Right lung (tissue), 5 donors: ENCODE results near the gene SORCS2. TPM values are rescaled to one million over a fixed set of nuclear protein-coding genes. Genes with fewer than 3 reads are reported as not detected.

ENCODE experiments used
- DNase-seq, 2 donors: peaks; one replicate each; pipeline ENCODE4 v3.0.0-alpha.2; 2013
- polyA plus RNA-seq, 5 donors: library from polyadenylated mRNA; unstranded; fragments of 120-200 nt; gene quantifications; one replicate each; pipeline versions ENCODE4 v1.2.1 to v1.2.3, GENCODE V29; 2013; ENCODE audit warnings: inconsistent platforms in 1 of 5, low replicate concordance in 1 of 5; ENCODE audit not compliant: insufficient read length in 5 of 5, insufficient read depth in 1 of 5

The SORCS2 gene
- polyA plus RNA-seq, 5 donors, result 4.8 to 8.6 (median 5.8) TPM

DNA sequence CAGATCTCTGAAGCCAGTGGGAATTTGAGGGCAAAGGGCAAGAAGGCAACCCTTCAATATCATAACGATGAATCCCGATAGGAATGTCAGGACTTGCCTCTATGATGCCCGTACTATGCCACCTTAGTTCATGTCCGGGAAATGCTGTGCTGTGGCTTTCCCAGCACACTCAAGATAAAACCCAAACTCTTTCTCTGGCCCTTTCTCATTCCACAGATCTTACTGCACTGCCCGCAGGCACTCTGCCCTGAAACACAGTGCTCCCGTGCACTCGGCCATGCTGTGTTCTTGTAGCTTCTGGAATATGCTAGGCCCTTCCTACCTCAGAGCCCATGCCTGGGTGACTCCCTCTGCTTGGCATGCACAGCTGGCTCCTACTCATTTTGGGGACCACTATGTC lies 26.3 kb downstream of the SORCS2 start:
- no peak for DNase-seq

DNA sequence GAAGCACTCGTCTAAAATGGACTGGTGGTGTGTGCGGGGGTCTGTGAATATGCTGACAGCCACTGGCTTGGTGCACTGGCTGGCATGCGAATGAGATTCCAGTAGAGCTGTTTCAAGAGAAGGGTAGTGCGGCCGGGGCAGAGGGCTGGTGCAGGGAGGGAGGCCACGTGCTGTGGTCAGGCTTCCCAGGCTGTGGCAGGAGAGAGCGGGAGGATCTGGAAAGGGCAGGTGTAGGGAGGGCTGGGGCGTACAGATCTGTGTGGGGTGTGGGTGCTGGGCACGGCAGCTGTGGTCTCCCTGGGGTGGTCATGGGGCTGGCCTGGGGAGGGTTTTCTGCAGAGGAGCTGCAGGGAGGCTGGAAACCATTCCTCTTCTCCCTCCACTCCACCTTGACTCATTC lies 30.2 kb downstream of the SORCS2 start:
- no peak for DNase-seq

DNA sequence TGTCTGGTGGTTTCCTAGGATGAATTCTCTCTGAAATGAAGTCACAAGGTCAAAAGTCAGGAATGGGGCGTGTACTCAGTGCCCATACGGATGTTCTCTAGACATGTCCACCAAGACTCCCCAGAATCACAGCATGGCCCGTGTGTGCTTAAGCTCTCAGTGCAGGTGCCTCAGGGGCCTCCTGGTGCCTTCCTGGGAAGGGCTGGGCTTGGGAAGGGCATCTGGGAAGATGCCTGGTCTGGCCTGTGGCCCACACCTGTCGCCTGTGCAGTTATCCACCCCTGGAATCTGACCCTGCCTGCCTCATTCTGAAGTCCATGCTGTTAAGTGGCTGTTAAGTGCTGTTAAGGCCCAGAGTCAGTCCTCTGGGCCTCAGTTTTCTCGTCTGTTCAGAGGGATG lies 31.2 kb downstream of the SORCS2 start:
- no peak for DNase-seq

DNA sequence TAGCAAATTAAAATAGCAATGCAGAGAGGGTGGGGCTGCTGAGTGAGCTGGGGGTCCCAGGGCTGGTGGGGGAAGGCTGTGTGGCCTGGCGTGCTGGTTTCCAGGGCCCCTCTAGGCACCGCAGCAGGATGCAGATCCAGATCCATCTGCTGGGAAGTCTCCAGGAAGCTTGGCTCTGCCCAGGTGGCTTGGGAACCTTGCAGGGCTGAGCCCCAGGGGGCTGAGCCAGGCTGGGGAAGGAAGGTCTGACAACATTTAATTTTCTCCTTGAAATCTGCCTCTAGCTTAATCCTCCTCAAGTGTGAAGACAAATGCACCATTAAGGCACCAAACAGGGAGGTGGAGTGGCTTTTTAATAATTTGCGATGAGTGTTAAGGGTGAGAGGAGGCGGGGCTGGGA lies 31.7 kb downstream of the SORCS2 start:
- no peak for DNase-seq

DNA sequence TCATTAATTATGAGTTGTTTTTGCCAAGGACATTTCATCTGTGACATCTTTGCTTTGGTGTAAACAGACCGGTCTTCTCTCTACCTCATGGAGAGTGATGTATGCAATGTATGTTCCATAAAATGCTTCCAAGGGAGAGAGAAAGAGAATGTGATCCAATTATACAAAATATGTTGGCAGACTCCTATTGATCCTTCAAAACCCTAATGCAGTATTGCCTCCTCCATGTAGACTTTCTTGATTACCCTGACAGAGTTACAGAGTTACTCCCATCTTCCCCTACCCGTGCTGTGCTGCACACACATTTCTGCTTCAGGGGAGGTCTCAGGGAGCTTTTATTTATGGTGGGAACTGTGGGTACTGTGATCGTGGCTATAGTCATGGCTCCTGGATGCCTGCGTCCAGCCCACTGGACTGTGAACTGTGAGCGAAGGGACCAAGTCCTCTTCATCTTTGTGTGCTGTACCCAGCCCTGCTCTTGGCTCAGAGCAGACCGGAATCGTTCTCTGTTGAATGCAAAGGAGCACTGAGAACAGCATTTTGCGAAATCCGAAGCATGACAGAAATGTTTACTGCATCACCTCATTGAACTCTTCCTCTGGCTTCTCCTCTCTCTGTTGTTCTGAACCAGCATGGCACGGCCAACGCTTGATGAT lies 32.7 kb downstream of the SORCS2 start:
- DNase-seq, result no peak

DNA sequence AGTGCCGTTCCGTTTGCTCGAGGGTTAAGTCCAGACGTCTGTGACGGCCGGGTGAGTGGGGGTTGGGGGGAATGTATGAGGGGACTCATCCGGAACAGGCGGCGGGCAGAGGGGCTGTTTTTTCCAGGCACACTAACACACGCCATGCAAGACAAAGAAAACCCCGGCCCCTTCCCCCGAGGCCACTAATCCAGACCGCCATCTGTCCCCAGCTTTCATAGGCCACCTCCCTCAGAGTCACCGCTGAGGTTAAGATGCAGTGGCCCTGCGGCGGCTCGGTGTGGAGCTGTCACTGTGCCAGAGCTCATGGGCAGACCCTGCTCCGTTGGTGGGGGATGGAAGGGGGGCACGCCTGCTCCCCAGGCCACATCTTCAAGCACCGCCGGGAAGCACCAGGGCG lies 34.1 kb downstream of the SORCS2 start:
- DNase-seq, result no peak

DNA sequence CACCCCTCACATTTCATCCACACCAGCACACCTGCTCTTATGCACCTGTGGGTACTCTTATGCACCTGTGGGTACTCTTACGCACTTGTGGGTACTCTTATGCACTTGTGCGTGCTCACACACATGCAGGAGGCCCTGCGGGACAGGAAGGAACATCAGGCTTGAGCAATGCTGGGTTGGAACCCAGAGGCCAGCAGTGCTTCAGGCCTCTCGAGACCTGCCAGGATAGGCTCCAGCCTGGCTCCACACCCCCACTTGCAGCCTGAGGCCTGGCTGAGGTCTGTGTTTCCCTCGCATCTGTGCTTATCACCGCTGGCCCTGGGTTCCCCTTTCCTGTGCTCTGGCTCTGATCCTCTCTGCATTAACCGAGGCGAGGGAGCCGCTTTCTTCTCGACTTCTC lies 34.7 kb downstream of the SORCS2 start:
- DNase-seq, result no peak

DNA sequence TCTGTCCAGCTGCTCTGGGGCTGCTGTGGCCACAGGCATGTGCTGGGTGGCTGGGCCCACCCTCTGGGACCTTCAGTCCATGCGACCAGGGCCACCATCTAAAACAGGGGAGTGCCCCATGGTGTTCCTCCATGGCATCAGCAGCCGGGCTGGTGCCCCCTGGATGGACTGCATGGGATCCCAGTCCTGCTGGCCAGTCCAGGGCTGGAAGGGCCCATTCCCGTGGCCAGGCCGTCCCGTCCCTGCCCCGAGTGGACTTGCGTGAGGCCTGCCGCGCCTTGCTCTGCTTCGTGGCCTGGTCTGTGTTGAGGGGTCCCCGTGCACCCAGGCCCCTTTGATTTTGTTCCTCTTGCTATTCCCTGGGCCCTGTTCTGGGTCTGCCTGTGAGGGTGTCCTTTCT lies 36.4 kb downstream of the SORCS2 start:
- DNase-seq, result no peak

DNA sequence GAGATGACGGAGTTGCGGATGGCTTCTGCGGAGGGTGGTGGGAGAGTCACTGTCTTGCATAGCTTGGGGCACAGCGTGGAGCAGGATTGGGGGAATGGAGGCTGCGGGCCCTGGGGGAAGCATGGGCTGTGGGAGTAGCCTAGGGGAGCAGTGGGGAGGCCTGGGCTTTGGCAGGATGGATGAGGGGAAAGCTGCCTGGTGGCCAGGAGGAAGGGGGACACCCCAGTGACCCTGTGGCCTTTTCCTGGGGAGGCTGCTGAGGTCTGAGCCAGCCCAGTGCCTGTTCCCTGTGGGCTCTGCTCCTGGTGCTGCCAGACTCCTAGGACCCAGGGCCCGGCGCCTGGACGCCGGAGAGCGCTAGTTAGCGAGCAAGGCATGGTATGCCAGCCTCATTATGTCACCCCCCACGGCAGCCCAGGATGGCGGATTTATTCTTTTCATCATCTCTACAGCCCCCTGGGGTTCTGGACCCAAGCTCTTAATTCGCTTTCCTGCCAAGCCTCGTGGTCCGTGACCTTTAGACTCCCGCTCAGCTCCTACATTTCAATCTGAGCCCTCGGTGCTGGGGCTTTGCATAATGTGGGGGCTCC lies 39.8 kb downstream of the SORCS2 start:
- no peak for DNase-seq

DNA sequence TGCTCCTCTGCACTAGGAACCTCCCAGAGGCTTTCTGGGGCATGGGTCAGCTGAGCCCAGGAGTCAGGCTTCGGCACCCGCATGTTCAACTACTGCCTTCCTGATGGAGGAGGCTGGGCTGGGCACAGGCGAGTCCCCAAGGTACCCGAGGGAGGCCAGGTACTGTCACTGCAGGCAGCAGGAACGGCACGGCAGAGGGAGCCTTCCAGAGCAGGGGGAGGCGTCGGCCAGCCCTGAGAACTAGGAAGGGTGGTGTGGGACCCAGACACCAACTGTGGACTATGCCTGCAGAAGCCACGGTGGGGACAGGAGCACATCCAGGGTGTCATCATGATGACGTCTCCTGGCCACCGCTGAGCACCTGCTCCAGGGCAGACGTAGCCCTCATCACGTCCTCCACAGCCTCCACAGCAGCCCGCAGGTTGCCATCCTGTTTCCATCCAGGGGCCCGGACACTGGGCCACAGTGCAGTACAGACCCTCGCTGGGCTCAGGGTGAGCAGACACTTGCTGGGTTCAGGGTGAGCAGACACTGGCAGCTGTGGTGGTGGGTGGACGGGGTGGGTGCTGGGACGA lies 40.8 kb downstream of the SORCS2 start:
- no peak for DNase-seq

DNA sequence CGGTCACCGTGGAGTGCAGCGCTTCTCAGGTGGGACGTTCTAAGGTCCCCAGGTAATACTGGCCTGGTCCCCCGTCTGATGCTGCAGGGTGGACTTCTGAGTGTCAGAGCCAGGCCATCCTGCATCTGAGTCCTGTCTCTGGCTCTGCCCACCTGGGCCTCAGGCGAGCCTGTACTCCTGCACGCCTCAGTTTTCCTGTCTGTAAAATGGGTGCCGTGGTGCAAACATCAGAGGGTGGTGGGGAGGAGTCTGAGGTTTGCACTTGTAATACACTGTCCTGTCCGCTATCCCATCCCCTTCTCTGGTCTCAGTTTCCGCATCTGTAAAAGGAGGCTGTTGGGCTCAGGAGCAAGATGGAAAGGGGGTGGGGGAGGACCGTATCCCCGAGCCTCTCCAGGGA lies 41.3 kb downstream of the SORCS2 start:
- no peak for DNase-seq

DNA sequence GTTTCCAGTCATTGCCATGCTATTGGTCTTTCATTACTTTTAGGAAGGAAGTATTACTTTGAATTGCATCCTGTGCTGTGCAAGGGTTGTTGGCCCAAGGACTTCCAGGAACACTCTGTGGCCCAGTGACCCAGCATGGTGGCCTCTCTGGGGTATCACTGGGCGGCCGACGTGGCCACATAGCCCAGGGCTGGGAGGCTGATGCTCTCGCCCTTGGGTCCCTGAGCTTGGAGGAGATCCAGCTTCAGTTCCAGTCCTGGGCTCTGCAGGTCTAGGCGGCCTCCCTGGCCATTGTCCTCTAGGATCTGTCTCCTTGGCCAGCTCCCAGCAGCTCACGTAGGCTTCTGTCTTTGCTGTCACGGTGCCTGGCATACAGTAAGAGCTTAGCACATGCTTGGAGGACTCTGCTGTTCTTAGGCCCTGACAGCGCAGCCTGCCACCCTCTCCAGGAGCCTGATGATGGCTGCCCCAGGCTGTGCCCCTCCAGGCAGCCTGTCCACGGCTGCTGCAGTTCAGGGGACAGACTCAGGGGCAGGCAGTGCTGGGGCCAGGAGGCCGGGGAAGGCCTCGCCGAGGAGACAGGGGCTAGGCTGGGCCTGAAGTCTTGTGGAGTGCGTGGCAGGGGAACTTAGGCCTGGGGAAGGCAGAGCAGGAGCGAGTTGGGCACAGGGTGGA lies 42.2 kb downstream of the SORCS2 start:
- DNase-seq, result no peak

DNA sequence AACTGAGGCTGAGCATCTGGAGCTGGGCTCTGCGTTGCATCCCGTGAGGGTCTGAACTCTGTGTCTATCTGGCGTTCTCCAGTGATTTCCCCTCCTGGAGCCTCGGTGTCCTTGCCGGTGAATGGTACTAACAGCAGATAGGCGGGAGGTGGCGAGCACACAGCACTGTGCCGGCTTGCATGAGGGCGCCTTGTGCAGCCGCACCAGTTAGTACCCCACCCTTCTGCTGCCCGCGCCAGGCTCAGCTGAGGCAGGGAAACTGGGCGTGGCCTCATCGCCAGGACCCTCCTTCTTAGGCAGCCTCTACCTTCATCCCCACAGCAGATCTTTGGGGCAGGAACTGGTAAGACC lies 42.7 kb downstream of the SORCS2 start:
- DNase-seq, result no peak

DNA sequence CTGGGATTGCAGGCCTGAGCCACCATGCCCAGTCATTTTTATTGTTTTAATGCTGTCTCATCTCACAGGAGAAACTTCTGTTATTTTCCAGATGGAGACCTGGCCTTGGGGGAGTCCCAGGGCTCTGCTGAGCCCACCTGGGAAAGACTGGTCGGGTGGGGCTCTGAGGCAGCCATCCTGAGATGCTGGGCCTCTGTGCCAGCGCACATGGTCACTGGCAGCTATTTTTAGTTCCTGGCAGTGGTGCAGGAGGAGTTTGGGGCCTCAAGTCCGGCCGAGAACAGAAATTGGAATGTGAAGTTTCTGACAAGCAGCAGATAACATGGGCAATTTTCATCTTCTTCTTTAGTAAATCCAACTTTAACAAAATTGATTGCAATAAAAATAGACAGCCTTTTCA lies 44.5 kb downstream of the SORCS2 start:
- no peak for DNase-seq

DNA sequence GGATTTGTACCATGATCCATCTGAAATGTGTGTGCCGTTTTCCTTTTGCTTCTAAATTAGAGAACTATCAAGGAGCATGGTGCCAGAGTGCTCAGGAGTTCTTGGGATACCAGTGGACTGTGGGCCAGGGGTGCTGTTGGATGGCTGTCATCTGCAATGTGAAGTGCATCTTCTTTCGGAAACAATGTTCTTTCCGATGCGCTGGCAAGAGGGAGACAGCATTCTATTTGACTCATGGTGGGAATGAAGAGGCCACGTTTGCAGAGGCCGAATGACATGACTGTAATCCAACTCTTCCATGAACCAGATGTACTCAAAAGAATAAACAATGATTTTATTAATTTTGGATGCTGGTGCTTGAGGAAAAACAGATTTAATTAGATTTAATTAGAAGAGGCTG lies 45.5 kb downstream of the SORCS2 start:
- DNase-seq, result no peak

DNA sequence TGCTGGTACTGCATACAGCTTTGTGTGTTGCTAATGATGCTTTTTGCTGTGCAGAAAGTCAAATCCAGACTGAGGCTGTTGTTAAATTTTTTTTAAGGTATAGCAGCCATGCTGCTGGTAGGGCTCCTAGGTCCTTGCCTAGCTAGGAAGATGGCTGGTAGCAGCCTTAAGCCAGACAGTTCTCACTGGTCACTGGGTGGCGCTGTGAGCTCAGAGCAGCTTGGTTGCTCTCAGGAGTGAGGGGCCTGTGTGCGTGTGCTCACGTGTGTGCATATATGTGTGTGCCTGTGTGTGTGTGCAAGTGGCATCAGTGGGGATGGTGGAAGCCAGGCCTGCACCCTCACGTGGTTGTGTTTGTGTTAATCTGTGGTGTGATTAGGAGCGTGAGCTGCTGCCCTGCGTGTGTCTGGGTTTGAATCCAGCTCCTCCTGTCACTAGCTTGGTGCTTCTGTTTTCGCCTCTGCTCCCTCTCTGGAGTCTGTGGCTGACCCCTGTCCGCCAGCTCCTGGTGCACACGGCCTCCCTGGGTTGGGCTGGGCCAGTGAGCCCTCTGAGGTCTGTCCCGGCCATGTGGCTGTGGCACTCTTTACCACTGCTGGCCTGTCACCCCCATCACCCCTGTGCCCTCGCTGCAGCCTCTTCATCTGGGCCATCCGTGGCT lies 46.1 kb downstream of the SORCS2 start:
- no peak for DNase-seq

DNA sequence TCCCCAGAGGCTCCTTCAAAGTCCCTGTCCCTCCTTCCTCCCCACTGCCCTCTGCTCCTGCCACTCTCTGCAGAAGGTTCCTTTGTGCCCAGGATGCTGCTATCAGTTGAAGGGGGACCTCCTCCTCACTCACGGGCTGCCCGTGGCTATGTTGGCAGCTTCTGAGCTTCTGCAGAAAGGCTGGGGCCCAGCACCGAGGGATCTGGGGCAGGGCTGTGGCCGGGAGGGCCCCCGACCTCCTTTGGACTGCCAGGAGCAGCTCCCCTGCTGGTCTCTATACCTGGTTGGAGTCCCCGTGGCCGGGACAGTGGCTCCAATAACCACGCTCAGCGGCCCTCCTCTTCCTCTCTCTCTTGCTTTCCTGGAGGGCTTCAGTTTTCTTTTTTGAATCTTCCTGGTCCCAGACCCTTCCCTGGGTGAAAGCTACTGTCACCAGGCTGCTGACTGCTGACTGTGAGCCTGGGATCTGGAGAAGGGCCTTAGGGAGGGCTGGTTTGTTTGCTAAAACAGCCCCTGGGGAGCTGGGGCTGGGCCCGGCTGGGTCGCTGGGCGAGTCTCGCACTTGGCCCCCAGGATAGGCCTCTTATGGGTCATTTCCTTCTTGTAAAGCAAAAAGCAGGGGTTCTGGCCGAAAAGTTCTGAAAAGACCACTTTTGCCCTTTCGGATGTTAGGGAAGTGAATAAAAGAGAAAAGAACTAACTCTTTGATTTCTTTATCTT lies 46.9 kb downstream of the SORCS2 start:
- DNase-seq, result no peak

DNA sequence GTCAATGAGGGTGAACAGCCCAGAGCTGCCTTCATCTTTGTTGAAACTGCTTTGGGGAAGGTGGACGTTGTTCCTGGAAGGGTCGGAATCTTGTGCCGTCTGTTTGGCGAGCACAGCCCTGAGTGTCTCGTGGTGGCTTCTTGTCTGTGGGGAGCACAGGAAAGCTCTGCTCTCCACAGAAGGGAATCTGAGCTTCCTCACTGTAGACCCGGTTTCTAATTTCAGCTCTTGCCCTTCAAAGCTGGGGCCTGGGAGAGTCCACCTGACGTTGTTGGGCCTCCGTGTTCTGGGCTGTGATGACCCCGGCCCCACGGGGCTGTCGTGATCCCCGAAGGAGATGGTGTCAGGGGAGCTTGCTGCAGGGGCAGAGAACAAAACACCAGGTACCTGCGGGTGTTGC lies 47.5 kb downstream of the SORCS2 start:
- no peak for DNase-seq

DNA sequence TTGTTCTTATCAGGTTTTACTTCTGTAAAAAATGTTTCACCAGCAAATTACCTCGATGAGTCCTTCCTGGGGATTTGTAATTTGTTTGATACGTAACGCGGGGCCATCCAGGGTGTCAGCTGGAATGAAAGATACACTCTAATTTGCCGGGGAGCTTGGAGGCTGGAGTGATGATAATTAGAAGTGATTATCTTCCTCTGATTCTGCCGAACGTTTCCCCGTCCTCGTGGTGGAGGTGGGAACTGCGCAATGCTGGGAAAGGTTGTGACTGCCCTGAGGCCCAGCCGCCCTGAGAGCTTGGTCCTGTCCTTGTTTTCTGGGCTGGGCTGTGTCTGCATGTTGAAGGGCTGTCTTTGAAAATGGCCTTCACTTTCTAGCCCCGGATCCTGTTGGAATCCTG lies 48.0 kb downstream of the SORCS2 start:
- DNase-seq, result no peak

DNA sequence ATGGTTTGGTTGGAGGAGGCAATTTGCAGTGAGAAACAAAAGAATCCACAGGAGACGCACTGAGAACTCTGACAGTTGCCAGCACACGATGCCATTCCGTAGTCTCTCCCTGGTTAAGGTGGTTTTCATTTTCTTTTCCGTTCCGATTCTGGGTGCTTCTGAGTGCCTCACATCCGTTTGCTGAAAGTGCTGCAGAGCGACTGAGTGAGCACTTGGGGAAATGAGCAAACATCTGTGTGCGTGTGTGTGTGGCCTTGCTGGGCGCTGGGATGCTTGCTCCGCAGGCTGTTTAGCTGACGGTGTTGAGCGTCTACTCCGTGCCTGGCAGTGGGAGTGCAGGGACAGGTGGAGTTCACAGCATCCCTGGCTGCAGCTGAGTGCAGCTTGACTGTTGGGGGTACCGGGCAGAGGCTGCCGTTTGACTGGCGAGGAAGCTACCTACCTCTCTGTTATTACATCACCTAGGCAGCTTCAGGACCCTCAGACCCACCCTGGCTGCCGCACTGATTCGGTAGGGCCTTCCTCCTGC lies 49.3 kb downstream of the SORCS2 start:
- no peak for DNase-seq

DNA sequence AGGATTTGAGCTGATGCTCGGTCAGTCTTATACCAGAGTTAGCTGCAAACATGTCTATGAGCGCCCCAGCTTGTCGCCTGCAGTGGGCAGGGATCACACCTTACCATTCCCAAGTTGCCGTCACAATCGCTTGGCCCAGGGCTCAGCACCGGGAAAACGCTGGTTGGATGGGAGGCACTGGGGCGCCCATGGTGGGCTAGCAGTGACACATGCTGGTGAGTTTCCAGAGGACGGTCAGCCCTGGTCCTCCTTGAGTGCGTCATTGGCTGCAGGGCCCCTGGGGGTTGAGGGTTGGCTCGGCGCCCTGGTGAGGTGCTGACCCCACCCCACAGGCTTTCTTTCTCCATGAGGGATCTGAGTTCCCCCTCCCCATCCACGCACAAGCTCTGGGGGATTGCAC lies 50.4 kb downstream of the SORCS2 start:
- no peak for DNase-seq
